Mesenchymal stem cell (in vitro differentiated cells and primary cell): ENCODE measurements around the gene PIMREG.
A peak's percentile ranks its signal among the peaks of the same experiment; 100 is the strongest.

ENCODE experiments used
- DNase-seq: peaks from one replicate; pipeline ENCODE4 v3.0.0-alpha.2; 2013
- H2AFZ ChIP-seq: one replicate; pipeline ENCODE4 v1.6.1; 2013; ENCODE audit warnings: low read depth, mild to moderate bottlenecking, control low read depth, inconsistent platforms, low read length, moderate library complexity
- H2AK5ac ChIP-seq: 2 replicates; pipeline ENCODE4 v1.6.1; 2013; ENCODE audit warnings: low read length, moderate library complexity, mild to moderate bottlenecking, inconsistent platforms; ENCODE audit not compliant: severe bottlenecking
- H2BK120ac ChIP-seq: one replicate; pipeline ENCODE4 v1.6.1; 2013; ENCODE audit warnings: low read depth, mild to moderate bottlenecking, inconsistent platforms, low read length, moderate library complexity
- H2BK12ac ChIP-seq, 2 experiments: one replicate each; pipeline ENCODE4 v1.6.1; 2013; ENCODE audit warnings: inconsistent platforms in 2 of 2, low read length in 2 of 2, mild to moderate bottlenecking in 2 of 2, moderate library complexity in 2 of 2, control low read depth in 1 of 2
- H2BK15ac ChIP-seq: one replicate; pipeline ENCODE4 v1.6.1; 2013; ENCODE audit warnings: mild to moderate bottlenecking, low read depth, inconsistent platforms; ENCODE audit not compliant: poor library complexity, severe bottlenecking
- H2BK5ac ChIP-seq: 2 replicates; pipeline ENCODE4 v1.6.1; 2013; ENCODE audit warnings: low read depth, mild to moderate bottlenecking, low read length, control low read depth, inconsistent platforms; ENCODE audit not compliant: poor library complexity, severe bottlenecking
- H3K14ac ChIP-seq, 2 experiments: one replicate each; pipeline ENCODE4 v1.6.1; 2013; ENCODE audit warnings: inconsistent platforms in 2 of 2, low read length in 2 of 2, control low read depth in 1 of 2, mild to moderate bottlenecking in 1 of 2, moderate library complexity in 1 of 2
- H3K18ac ChIP-seq, 2 experiments: one replicate each; pipeline ENCODE4 v1.6.1; 2013; ENCODE audit warnings: inconsistent platforms in 2 of 2, low read length in 2 of 2, control low read depth in 1 of 2, low read depth in 1 of 2, mild to moderate bottlenecking in 1 of 2
- H3K23ac ChIP-seq, 2 experiments: one replicate each; pipeline ENCODE4 v1.6.1; 2013; ENCODE audit warnings: inconsistent platforms in 2 of 2, low read length in 2 of 2, mild to moderate bottlenecking in 2 of 2, moderate library complexity in 2 of 2, control low read depth in 1 of 2
- H3K27ac ChIP-seq: 2 replicates; pipeline ENCODE4 v1.5.1; 2013; ENCODE audit warnings: mild to moderate bottlenecking, moderate library complexity, low read length, control low read depth, inconsistent platforms; ENCODE audit not compliant: poor library complexity, severe bottlenecking
- H3K27me3 ChIP-seq, 2 experiments: 2 replicates each; pipeline versions ENCODE4 v1.6.1 to v1.7.0; 2013; ENCODE audit warnings: low read length in 2 of 2, mild to moderate bottlenecking in 2 of 2, moderate library complexity in 2 of 2, control low read depth in 1 of 2, inconsistent platforms in 1 of 2; ENCODE audit not compliant: control insufficient read depth in 1 of 2, insufficient read depth in 1 of 2
- H3K36me3 ChIP-seq, 2 experiments: 2 replicates each; pipeline versions ENCODE4 v1.6.1 to v1.7.0; 2013; ENCODE audit warnings: low read length in 2 of 2, control low read depth in 1 of 2, inconsistent platforms in 1 of 2, low read depth in 1 of 2, mild to moderate bottlenecking in 1 of 2; ENCODE audit not compliant: insufficient read depth in 2 of 2, control insufficient read depth in 1 of 2
- H3K4ac ChIP-seq, 2 experiments: one replicate each; pipeline ENCODE4 v1.6.1; 2013; ENCODE audit warnings: inconsistent platforms in 2 of 2, low read length in 2 of 2, mild to moderate bottlenecking in 2 of 2, moderate library complexity in 2 of 2, control low read depth in 1 of 2, low read depth in 1 of 2
- H3K4me1 ChIP-seq: 2 replicates; pipeline ENCODE4 v1.6.1; 2013; ENCODE audit warnings: low read depth, low read length, control low read depth; ENCODE audit not compliant: control insufficient read depth, insufficient read depth
- H3K4me2 ChIP-seq: 2 replicates; pipeline ENCODE4 v1.6.1; 2013; ENCODE audit warnings: low read length, mild to moderate bottlenecking, inconsistent platforms; ENCODE audit not compliant: poor library complexity, severe bottlenecking
- H3K4me3 ChIP-seq, 2 experiments: 2 replicates each; pipeline versions ENCODE4 v1.5.1 to v1.7.0; 2013; ENCODE audit warnings: low read length in 2 of 2, mild to moderate bottlenecking in 2 of 2, control low read depth in 1 of 2, low read depth in 1 of 2; ENCODE audit not compliant: insufficient read depth in 1 of 2
- H3K79me1 ChIP-seq: replicated peaks from 2 replicates; pipeline ENCODE4 v1.6.1; 2013; ENCODE audit warnings: mild to moderate bottlenecking, control low read depth, low read length, inconsistent platforms; ENCODE audit not compliant: poor library complexity, severe bottlenecking
- H3K9ac ChIP-seq: 2 replicates; pipeline ENCODE4 v1.7.0; 2013; ENCODE audit warnings: mild to moderate bottlenecking, low read length, moderate library complexity
- H3K9me3 ChIP-seq: 2 replicates; pipeline ENCODE4 v1.7.0; 2013; ENCODE audit warnings: mild to moderate bottlenecking, low read length; ENCODE audit not compliant: control insufficient read depth
- H4K8ac ChIP-seq: one replicate; pipeline ENCODE4 v1.6.1; 2013; ENCODE audit warnings: inconsistent platforms, mild to moderate bottlenecking, low read length, moderate library complexity
- H4K91ac ChIP-seq: one replicate; pipeline ENCODE4 v1.6.1; 2013; ENCODE audit warnings: mild to moderate bottlenecking, low read length, inconsistent platforms
- WGBS: methylation state at CpG from one replicate; pipeline ENCODE4 v1.1.7; 2013; ENCODE audit warnings: mixed read lengths; 5-methylcytosine and 5-hydroxymethylcytosine counted together

Gene PIMREG

DNA sequence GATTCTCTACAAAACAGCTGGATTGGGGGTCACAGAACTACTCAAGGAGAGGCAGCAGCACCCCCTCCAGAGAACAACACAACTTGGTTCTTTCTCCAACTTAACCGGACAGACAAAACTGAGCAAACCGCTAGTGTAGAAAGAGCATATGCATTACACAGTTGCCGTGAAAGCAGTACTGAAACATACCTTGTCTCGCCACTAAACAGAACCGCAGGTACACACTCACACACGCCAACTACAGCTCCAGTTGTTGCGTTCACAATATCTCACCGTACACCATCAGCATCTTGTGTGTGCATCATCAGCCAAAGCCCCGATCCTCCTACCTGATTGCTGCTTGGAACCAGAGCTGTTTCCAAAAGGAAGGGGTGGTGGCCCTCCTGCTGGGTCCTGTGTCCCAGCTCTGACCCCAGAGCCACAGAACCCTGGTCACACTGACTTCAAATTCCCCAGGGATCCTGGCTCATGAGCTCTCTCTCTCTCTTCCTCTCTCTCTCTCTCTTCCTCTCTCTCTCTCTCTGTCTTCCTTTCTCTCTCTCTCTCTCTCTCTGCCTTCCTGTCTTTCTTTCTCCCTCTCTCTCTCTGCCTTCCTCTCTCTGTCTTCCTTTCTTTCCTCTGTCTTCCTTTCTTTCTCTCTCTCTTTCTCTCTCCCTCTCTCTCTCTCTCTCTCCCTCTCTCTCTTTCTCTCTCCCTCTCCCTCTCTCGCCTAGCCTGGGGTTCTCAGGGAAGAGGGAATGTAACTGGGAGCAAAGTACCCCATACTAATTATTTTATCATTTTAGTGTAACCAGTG, 8.4 kb downstream of the PIMREG start:
- H2AFZ ChIP-seq: no peak overlapping the region
- no peak overlapping the region for H3K4ac ChIP-seq
- no peak for DNase-seq
- H3K4me3 ChIP-seq: no peak overlapping the region
- 94% methylated on average over 9 of the region's 10 CpGs for WGBS
- H3K27ac ChIP-seq: no peak overlapping the region
- peaks cover 21% of the 10 kb centered on the region for H3K4me1 ChIP-seq
- no peak overlapping the region for H3K9ac ChIP-seq
- H2BK5ac ChIP-seq: no peak overlapping the region
- no peak overlapping the region for H3K18ac ChIP-seq
- H4K91ac ChIP-seq: peak overlapping the region; percentile 4
- H2AK5ac ChIP-seq: no peak overlapping the region
- H2BK120ac ChIP-seq: no peak overlapping the region
- H4K8ac ChIP-seq: no peak overlapping the region
- H3K23ac ChIP-seq: no peak overlapping the region
- H3K36me3 ChIP-seq: peaks cover 0 to 17% of the 10 kb centered on the region in 2 experiments
- no peak overlapping the region for H2BK15ac ChIP-seq
- H3K4me2 ChIP-seq: no peak overlapping the region
- peaks cover 8 to 31% of the 10 kb centered on the region in 2 experiments for H3K27me3 ChIP-seq
- H3K14ac ChIP-seq: no peak overlapping the region
- peak overlapping the region in 1 of 2 experiments; percentile 10 for H2BK12ac ChIP-seq
- H3K79me1 ChIP-seq: no peaks in the 10 kb centered on the region
- H3K9me3 ChIP-seq: no peaks in the 10 kb centered on the region

- H2BK12ac ChIP-seq: no peak overlapping the region
- H3K14ac ChIP-seq: no peak overlapping the region
- peak overlapping the region; percentile 17 for H2BK15ac ChIP-seq
- no peaks in the 10 kb centered on the region for H3K79me1 ChIP-seq
- no peak for DNase-seq
- H3K27me3 ChIP-seq: peaks cover 8 to 34% of the 10 kb centered on the region in 2 experiments
- no peak overlapping the region for H2BK5ac ChIP-seq
- H3K27ac ChIP-seq: no peak overlapping the region
- H3K4me1 ChIP-seq: peaks cover 21% of the 10 kb centered on the region
- H3K23ac ChIP-seq: no peak overlapping the region
- no peak overlapping the region for H2BK120ac ChIP-seq
- no peak overlapping the region for H3K4ac ChIP-seq
- no peak overlapping the region for H3K9ac ChIP-seq
- H4K8ac ChIP-seq: no peak overlapping the region
- H4K91ac ChIP-seq: no peak overlapping the region
- H3K4me3 ChIP-seq: no peak overlapping the region
- peaks cover 0 to 16% of the 10 kb centered on the region in 2 experiments for H3K36me3 ChIP-seq
- H2AK5ac ChIP-seq: no peak overlapping the region
- H2AFZ ChIP-seq: no peak overlapping the region
- H3K18ac ChIP-seq: no peak overlapping the region
- WGBS: 81% methylated on average over 13 of the region's 14 CpGs
- H3K9me3 ChIP-seq: no peaks in the 10 kb centered on the region
- H3K4me2 ChIP-seq: no peak overlapping the region
These were observed 9.2 kb downstream of the PIMREG start for GRCh38 chr17:6453279-6454024.

DNA sequence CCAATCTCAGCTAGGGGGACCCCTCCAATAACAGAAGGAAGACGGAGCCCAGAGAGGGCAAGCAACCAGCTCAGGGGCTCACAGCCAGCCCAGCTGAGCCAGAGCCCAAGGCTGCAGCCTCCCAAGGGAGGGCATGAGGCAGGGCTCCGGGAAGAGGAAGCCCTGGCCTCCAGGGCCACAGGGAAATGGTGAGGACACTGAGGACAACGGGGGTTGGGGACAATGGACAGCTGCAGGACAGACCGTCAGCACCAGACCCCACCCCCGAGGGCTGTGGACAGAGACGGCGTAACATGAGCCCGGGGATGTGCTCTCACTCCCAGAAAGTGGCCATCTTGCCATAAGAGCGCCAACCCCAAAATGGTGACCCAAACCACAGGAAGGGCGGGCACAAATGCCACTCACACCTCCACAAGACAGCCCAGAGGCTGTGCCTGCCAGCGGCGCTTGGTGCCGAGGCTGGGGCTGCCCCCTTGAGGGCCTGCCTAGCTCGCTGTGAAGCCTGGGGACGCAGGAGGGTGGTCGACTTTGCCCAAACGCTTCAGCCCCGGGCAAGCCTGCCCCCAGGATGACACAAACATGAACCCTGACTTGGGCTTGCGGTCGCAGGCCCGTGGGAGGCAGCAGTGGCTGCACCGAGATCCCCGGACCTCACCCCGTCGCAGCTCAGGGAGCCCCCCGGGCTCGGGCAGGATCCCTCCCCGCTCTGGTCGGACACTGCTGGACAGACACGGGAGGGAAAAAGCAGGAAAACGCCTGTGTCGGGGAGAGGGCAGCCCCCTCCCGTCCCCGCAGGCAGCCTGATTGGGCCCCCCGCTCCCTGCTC, 10.5 kb downstream of the PIMREG start:
- peak overlapping the region in 1 of 2 experiments; percentile 52 for H3K4ac ChIP-seq
- peaks cover 0 to 4% of the 10 kb centered on the region in 2 experiments for H3K36me3 ChIP-seq
- H3K9ac ChIP-seq: no peak overlapping the region

More for the DNA sequence above, 10.5 kb downstream of the PIMREG start:
- Histone ChIP-seq H3K23ac (peak overlapping the region in 1 of 2 experiments; percentile 5), H3K18ac (peak overlapping the region; percentile 47 to 70), H3K4me2 (peak overlapping the region; percentile 85), H2BK15ac (peak overlapping the region; percentile 65), H3K4me3 (peak overlapping the region; percentile 44 to 49), H3K79me1 (no peaks in the 10 kb centered on the region), H2BK12ac (peak overlapping the region in 1 of 2 experiments; percentile 39), H3K27ac (no peak overlapping the region), H2BK5ac (no peak overlapping the region), H2AFZ (peak overlapping the region; percentile 32), H3K27me3 (peaks cover 16 to 46% of the 10 kb centered on the region in 2 experiments), H4K91ac (peak overlapping the region; percentile 34), H3K9me3 (no peaks in the 10 kb centered on the region), H3K4me1 (peaks cover 19% of the 10 kb centered on the region), H2BK120ac (no peak overlapping the region), H2AK5ac (no peak overlapping the region), H4K8ac (peak overlapping the region; percentile 19), H3K14ac (peak overlapping the region in 1 of 2 experiments; percentile 12)
- 18% methylated on average over 34 of the region's 35 CpGs for WGBS
- DNase-seq: no peak
